Measurements from ENCODE around the gene TESK2.
"Not testable (repeated sequence)": the region's sequence is repeated elsewhere in the genome, so short reads cannot be mapped to it uniquely, and the experiment has no call there.

The TESK2 gene

DNA sequence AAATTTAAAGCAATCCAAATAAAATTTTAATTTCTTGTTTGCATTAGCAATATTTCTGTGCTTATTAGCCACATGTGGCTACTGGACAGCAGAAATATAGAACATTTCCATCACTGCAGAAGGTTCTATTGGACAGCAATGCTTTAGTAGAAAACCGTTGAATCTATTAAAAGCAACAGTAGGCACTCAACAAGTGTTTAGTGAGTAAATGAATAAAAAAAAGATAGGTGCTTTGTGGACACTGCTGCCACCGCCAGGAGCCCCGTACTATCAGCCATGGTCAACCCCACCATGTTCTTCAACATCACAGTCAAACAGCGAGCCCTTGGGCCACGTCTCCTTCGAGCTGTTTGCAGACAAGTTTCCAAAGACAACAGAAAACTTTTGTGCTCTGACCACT, 76.2 kb downstream of the TESK2 start:
- no peak for DNase-seq (ENCODE audit: low read depth in 2 of 3, low spot score in 2 of 3)

DNA sequence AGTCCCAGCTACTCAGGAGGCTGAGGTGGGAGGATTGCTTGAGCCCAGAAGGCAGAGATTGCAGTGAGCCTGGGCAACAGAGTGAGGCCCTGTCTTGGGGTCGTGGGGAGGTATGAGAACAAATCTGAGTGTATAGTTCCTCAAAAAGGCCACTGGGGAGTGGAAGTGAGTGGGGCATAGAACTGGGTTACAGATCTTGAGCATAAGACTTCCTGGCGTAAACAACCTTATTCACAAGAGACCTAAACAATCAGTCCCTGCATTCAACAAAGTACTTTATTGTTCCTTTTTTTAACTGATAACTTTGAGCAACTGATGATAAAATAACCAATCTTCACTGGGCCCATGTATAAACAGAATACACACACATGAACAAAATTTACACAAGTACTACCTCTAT, 78.1 kb downstream of the TESK2 start:
- DNase-seq (ENCODE audit: low read depth in 2 of 3, low spot score in 2 of 3): no peak

DNA sequence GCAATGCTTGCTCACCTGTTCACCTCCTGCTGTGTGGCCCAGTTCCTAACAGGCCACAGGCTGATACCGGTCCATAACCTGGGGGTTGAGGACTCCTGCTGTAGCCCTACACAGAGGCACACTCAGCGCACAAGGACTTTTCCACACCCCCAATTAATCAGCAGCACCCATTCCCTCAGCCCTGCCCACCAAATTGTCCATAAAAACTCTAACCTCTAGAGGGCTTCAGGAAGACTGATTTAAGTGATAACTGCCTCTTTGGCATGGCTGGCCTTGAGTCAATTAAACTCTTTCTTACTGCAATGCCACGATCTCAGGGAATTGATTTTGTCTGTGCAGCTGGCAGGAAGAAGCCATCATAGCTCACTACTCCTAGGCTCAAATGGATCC, 79.5 kb downstream of the TESK2 start:
- DNase-seq (ENCODE audit: low read depth in 2 of 3, low spot score in 2 of 3): no peak

DNA sequence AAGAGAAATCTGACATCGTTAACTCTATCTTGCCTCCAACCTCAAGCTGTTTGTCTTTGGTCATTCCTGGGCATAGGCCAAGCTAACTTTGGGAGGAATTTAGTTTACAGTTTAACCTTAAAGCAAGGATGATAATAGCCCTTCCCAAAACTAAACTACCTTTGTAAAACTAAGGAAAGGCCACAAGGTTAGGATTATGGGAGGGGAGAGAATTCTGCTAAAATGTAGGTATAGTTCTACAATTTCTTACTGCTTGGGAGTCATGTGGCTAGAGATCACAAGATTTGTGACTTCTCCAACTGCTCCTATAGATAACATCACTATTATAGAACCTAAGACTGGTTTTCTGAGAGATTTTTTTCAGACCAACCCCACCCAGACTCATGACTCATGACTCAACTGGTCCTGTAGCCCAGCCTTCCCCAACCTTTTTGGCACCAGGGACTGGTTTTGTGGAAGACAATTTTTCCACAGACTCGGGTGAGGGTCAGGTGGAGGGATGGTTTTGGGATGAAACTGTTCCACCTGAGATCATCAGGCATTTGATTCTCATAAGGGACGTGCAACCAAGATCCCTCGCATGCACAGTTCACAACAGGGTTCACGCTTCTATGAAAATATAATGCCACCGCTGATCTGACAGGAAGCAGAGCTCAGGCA, 80.0 kb downstream of the TESK2 start:
- DNase-seq (ENCODE audit: low read depth in 2 of 3, low spot score in 2 of 3): no peak

DNA sequence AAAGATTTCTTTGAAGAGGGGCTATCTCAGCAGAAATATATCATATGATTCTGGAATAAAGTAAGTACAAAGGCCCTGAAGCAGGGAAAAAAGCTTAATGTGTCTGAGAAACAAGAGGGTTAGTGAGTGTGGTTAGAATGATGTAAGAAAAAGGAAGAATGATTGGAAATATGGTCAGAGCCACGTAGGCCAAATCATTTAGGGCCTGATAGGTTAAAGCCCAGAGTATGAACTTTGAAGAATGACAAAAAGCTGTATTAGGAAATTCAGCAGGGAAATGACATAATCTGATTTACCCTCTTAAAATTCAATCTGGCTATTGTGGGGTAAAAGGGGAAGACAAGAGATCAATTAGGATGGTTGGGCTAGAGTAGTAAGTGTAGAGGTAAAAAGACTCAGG, 81.7 kb downstream of the TESK2 start:
- no peak for DNase-seq (ENCODE audit: low read depth in 2 of 3, low spot score in 2 of 3)

DNA sequence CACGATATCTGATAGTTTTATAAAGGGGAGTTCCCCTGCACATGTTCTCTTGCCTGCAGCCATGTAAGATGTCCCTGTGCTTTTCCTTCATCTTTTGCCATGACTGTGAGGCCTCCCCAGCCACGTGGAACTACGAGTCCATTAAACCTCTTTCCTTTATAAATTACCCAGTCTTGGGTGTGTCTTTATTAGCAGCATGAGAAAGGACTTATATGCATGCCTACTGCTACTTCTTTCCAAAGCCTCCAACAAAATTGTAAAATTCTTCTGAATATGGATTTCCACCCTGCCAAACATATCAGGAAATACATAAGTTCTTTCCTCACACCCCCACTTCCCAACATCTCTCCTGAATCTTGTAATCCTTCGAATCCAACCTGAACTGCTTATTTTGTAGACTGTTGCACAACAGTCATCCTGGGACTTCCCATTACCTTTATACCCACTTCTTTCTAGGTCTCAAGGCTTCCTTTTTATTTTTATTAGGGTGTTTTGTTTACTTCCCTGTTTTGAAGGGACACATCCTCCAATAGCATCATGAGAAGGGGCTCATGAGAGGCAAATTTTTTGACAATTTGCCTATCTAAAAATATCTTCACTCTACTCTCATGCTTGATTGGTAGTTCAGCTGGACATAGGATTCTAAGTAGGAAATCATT, 83.2 kb downstream of the TESK2 start:
- DNase-seq (ENCODE audit: low read depth in 2 of 3, low spot score in 2 of 3): no peak

DNA sequence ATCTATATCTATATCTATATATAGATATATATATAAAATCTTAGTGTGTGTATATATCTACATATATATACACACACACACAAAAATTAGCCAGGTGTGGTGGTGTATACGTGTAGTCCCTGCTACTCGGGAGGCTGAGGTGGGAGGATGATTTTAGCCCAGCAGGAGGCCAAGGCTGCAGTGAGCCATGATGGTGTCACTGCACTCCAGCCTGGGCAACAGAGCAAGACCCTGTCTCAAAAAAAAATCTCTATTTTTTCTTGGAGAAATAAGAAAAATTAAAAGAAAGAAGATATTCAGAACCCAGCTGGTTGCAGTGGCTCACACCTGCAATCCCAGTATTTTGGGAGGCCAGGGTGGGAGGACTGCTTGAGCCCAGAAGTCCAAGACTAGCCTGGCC, 85.3 kb downstream of the TESK2 start:
- DNase-seq (ENCODE audit: low read depth in 2 of 3, low spot score in 2 of 3): no peak

DNA sequence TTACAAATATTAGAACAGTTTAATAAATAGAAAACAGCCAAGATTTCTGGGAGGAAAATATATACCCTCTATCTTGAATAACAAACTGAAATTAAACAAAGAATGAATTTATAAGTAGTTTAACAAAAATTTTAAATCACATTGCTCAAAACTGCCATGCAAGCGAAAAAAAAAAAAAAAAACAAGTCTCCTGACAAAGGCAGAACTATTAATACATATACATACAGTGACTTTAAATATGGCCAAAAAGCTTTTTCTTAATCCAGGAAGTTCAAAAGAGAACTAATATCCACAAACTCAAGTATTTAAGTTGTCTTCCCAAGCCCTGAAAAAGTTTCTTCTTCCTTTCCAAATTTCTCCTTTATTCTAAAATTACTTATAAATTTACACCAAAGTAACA, 87.2 kb downstream of the TESK2 start:
- no peak for DNase-seq (ENCODE audit: low read depth in 2 of 3, low spot score in 2 of 3)

DNA sequence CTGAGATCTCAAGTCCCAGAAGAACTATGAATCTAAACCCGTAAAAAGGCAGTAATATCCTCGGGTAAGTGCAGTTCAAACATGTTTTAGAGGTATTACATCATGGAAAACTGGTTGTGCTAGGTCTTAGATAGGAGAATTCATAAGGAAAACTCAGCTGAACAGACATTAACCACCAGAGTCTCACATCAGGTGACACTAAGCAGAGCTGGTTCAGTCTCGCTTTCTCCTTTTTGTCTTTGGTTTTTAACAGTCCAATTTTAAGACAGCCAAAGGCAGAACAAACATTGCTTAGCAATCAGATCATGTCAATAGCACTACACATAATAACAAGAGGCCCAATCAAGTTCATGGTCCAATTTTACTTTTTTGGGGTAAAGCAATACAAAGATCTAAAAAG, 87.7 kb downstream of the TESK2 start:
- DNase-seq (ENCODE audit: low read depth in 2 of 3, low spot score in 2 of 3): no peak

DNA sequence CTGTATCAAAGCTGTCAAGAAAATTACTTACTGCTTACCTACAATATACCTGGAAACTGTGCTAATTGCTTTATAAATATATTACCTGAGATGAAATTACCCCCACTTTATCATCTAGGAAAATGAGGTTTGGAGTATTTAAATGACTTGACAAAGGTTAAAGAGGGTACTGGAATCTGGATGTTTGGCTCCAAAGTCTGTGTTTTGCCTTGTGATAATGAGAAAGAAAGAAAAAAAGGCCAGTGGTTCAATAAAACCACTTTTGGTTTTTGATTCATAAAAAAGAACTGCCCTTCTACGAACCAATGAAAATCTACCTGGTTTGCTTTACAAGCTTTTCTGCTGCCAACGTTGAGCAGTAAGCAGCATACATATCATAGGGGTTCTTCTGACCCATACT, 89.4 kb downstream of the TESK2 start:
- DNase-seq (ENCODE audit: low read depth in 2 of 3, low spot score in 2 of 3): no peak

DNA sequence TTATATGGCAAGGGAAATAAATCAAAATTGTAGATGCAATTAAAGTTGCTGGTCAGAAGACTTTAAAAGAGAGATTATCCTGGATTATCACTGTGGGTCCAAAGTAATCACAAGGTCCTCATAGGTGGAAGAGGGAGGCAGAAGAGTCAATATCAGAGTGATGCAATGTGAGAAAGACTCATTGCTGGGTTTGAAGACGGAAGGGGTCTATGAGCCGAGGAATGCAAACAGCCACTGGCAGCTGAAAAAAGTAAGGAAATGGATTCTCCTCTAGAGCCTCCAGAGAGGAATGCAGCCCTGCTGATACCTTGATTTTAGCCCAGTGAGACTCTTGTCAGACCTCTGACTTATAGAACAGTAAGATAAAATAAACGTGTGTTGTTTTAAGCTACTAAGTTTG, 90.9 kb downstream of the TESK2 start:
- no peak for DNase-seq (ENCODE audit: low read depth in 2 of 3, low spot score in 2 of 3)

DNA sequence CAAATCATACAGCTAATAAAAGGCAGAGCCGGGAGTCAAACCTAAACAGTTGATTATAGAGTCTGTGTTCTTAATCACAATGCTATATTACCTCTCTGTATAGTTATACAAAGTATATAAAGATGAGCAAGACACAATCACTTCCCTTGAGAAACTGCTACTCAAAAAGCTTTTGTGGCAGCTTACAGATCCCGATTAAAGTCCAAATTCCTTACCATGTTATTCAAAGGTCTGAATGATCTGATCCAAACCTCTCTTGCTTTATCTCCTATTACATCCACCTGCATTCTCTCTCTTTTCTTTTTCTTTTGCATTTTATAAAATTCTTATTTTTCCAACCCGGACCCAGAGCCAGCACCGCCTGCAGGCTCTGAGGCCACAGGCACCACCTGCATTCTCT, 93.7 kb downstream of the TESK2 start:
- DNase-seq (ENCODE audit: low read depth in 2 of 3, low spot score in 2 of 3): no peak

DNA sequence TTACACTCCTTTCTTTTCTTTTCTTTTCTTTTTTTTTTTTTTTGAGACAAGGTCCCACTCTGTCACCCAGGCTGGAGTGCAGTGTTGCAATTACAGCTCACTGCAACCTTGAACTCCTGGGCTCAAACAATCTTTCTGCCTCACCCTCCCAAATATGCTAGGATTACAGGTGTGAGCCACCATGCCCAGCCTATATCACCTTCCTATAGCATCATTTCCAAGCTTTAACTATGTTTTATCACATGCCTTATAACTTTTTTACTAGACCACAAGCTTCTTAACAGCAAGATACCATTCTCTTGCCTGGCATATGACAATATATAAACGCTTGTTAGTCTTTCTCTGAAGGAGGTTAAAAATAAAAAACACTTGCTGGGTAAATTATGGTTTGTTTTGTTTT, 95.4 kb downstream of the TESK2 start:
- DNase-seq (ENCODE audit: low read depth in 2 of 3, low spot score in 2 of 3): no peak

DNA sequence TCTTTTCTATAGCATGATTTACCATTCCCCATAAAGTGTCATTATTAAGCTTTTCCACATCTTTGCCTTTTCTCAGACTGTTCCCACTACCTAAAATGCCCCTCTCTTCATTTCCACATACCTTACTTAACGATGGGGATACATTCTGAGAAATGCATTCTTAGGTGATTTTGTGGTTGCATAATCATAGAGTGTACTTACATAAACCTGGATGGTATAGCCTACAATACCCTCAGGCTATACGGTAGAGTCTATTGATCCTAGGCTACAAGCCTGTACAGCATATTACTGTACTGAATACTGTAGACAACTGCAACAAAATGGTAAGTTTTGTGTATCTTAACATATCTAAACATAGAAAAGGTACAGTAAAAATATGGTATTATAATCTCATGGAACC, 95.9 kb downstream of the TESK2 start:
- no peak for DNase-seq (ENCODE audit: low read depth in 2 of 3, low spot score in 2 of 3)

DNA sequence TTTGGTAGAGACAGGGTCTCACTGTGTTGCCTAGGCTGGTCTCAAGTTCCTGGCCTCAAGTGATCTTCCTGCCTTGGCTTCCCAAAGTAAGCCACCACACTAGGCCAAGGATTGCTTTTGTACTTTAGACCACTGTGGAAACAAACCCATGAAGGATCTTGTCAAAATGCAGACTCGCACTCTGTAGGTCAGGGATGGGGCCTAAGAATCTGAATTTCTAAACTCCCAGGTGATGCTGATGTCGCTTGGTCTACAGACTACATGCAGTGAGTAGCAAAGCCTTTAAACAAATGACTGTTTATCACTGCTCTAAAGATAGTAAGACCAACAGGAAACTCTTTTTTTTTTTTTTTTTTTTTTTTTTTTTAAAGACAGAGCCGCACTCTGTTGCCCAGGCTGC, 96.6 kb downstream of the TESK2 start:
- no peak for DNase-seq (ENCODE audit: low read depth in 2 of 3, low spot score in 2 of 3)

DNA sequence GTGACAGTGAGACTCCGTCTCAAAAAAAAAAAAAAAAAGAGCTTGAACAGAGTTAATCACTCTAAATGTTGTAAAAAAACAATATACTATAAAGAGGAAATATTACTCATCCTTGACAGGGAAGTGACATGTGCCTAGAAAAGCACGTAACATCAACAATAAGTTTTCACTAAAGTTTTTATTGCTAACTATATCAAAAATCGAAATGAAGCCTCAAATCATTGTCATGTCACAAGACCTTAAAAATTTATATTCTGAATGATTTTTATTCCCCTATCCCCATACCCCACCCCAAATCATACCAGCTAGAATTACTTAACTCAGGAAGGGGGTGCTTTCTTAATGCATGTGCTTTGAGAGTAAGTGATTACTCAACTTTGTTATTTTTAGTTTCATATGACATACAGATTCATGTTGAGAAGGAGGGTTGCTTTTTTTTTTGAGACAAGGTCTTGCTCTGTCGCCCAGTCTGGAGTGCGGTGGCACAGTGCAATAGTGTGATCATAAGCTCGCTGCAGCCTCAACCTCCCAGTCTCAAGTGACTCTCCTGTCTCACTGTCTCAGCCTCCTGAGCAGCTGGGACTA, 97.2 kb downstream of the TESK2 start:
- no peak for DNase-seq (ENCODE audit: low read depth in 2 of 3, low spot score in 2 of 3)

DNA sequence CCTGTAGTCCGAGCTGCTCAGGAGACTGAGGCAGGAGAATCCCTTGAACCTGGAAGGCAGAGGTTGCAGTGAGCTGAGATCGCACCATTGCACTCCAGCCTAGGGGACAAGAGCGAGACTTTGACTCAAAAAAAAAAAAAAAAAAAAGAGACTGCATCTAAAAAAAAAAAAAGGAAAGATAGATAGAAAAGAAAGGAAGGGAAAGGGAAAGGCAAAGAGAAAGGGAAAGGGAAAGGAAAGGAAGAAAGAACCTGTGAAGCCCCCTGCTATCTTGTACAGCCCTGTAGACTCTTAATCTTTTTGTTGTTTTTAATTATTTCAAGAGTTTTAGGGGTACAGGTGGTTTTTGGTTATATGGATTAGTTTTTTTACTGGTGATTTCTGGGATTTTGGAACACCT, 104.7 kb downstream of the TESK2 start:
- DNase-seq (ENCODE audit: low read depth in 2 of 3, low spot score in 2 of 3): no peak

DNA sequence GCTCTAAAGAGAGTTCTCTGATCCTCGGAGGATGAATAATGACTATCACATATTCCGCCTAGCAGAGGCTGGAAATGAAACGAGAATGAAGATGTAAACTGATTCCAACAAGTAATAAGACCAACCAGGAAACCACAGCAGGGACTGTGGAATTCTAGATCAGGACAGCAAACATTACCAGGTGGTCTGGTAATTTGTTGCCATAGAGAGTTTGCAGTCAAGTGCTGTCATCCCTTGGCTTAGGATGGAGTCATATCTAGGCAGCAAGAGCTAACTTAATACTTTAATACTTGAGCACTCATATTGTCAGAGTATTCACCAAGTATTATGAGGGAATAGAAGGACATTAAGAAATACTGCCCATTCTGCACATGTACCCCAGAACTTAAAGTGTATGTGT, 105.7 kb downstream of the TESK2 start:
- DNase-seq (ENCODE audit: low read depth in 2 of 3, low spot score in 2 of 3): no peak

DNA sequence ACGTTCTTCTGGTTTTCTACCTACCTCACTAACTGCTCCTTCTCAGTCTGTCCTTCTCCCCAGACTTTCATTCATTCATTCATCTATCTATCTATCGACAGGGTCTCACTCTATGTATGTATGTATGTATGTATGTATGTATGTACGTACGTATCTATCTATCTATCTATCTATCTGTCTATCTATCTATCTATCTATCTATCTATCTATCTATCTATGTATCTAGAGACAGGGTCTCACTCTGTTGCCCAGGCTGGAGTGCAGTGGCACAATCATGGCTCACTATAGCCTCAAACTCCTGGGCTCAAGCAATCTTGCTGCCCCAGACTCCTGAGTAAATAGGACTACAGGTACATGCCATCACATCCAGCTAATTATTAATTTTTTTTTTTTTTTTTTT, 106.8 kb downstream of the TESK2 start:
- not testable (repeated sequence) for DNase-seq (ENCODE audit: low read depth in 2 of 3, low spot score in 2 of 3)

DNA sequence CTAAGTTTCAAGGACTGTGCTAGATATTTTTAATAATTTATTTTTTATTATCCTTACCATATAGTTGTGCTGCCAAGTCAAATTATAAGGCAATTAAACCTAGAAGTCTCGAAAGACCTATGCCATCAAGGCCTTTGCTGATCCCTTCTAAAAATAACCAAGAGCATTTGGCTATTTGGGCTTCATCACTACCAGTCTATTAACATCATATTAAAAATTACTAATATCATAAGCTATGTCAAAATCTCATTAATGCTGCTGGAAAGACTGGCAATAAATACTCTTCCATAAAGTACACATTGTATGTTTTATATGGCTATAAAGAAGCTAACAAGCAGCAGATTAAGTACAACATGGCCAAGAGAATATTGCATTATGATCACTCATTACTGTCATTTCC, 107.8 kb downstream of the TESK2 start:
- DNase-seq (ENCODE audit: low read depth in 2 of 3, low spot score in 2 of 3): no peak

DNA sequence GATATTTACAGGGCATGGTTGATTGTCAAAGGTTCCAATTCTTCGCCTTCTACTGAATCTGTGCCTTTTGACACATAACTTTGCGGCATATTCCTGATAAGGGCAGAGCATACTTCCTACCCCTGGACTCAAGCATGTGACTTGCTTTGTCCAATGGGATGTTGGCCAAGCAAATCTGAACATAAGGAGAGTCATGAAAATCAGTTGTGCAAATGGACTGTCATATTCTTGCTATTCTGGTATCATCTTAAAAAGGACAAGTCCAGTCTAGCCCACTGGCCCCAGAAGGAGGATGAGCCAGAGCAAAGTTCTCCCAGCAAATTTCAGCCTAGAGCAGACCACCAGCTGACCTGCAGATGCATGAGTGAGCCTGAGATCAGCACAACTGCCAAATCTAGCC, 109.7 kb downstream of the TESK2 start:
- no peak for DNase-seq (ENCODE audit: low read depth in 2 of 3, low spot score in 2 of 3)

DNA sequence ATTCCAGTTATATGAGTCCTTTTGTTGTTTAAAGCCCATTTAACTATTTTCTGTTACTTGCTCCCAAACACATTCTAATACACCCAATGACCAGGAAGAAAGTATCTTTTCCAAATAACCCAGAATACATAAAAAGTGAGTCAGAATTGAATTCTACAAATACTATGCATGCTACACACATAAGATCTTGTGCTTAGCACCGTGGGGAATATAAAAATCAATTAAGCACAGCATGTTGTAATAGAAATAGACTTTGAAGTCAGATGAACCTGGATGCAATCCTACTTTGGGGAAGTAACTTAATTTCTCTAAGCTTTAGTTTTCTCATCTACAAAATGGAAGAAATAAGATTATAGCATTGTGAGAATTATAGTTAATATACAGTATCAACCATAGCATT, 110.2 kb downstream of the TESK2 start:
- DNase-seq (ENCODE audit: low read depth in 2 of 3, low spot score in 2 of 3): no peak

DNA sequence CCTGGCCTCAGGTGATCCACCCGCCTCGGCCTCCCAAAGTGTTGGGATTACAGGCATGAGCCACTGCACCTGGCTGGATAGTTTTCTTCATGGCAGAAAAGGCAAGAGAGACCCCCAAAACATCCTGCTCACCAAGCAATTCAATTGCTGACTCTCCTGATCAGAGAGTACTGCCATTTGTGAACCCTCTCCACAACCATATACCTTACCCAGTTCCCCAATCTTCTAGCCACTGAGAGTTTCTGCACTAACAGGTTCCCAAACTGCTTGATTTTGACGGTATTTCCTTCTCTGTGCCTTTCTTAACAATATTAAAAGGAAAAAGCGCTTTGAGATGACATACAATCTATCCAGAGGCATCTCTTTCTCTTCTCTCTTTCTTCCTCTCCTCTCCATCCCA, 110.8 kb downstream of the TESK2 start:
- DNase-seq (ENCODE audit: low read depth in 2 of 3, low spot score in 2 of 3): no peak
